B cell (primary cell): Measurements from ENCODE around the gene CYP3A4. TPM values are rescaled to one million over a fixed set of nuclear protein-coding genes. Genes with fewer than 3 reads are reported as not detected.

ENCODE experiments used
- ATAC-seq: fragments of 200-7000 bp; cut with Tn5 transposase; one replicate; pipeline ENCODE4 v1.10.0; 2021; ENCODE audit warnings: low read depth, mild to moderate bottlenecking, moderate number of reproducible peaks, moderate library complexity
- CTCF ChIA-PET: fragments of 350-600 bp; sonication (Branson Sonifier 250); formaldehyde crosslinking; loops from one replicate; lab custom pipeline; 2021; ENCODE audit warnings: antibody characterized with exemption, inconsistent platforms; lab: Charles Lee
- POLR2A ChIA-PET: fragments of 350-600 bp; sonication (Branson Sonifier 250); formaldehyde crosslinking; loops from one replicate; lab custom pipeline; 2021; ENCODE audit warnings: antibody characterized with exemption; lab: Charles Lee
- DNase-seq: peaks from one replicate; pipeline ENCODE4 v3.0.0; 2013
- H2AFZ ChIP-seq: 2 replicates; pipeline ENCODE4 v1.6.1; 2012; ENCODE audit warnings: mild to moderate bottlenecking, low read depth, low read length; ENCODE audit not compliant: insufficient read depth, poor library complexity, severe bottlenecking
- H3K27ac ChIP-seq, 2 donors: 1 replicate in 1 of 2; 2 replicates in 1 of 2; pipeline ENCODE4 v1.5.1; 2012 to 2013; ENCODE audit warnings: low read length in 2 of 2, mild to moderate bottlenecking in 2 of 2, moderate library complexity in 1 of 2
- H3K27me3 ChIP-seq, 4 experiments: fragments of 200-600 bp in 1 of 4; sonication (generic) in 1 of 4; replicated peaks in 1 of 4; 1 replicate in 2 of 4; 2 replicates in 2 of 4; pipeline versions ENCODE4 v1.6.1 to v1.7.0; 2013 to 2016; ENCODE audit warnings: low read length in 3 of 4, mild to moderate bottlenecking in 2 of 4, mixed read lengths in 1 of 4, moderate library complexity in 1 of 4; ENCODE audit not compliant: insufficient read depth in 4 of 4, control insufficient read depth in 3 of 4; ENCODE audit errors: control extremely low read depth in 1 of 4
- H3K36me3 ChIP-seq, 2 experiments: replicated peaks in 1 of 2; 1 replicate in 1 of 2; 2 replicates in 1 of 2; pipeline versions ENCODE4 v1.6.1 to v1.7.1; 2013; ENCODE audit warnings: low read length in 1 of 2; ENCODE audit not compliant: insufficient read depth in 2 of 2, control insufficient read depth in 1 of 2; ENCODE audit errors: control extremely low read depth in 1 of 2, extremely low read depth in 1 of 2
- H3K4me1 ChIP-seq, 2 donors: fragments of 200-600 bp in 1 of 2; sonication (generic) in 1 of 2; 1 replicate in 1 of 2; 2 replicates in 1 of 2; pipeline versions ENCODE4 v1.5.1 to v1.6.1; 2013 to 2017; ENCODE audit warnings: low read length in 2 of 2; ENCODE audit not compliant: control insufficient read depth in 2 of 2, insufficient read depth in 2 of 2
- H3K4me2 ChIP-seq: replicated peaks from 2 replicates; pipeline ENCODE3; 2012; ENCODE audit warnings: mild to moderate bottlenecking, low read depth, low read length; ENCODE audit not compliant: poor library complexity, severe bottlenecking
- H3K4me3 ChIP-seq, 5 experiments: fragments of 200-600 bp in 1 of 5; sonication (generic) in 1 of 5; 1 replicate in 3 of 5; 2 replicates in 2 of 5; pipeline versions ENCODE4 v1.5.1 to v1.7.0; 2011 to 2016; ENCODE audit warnings: low read length in 4 of 5, mild to moderate bottlenecking in 4 of 5, low read depth in 2 of 5, control low read depth in 1 of 5, moderate library complexity in 1 of 5; ENCODE audit not compliant: insufficient read depth in 1 of 5; ENCODE audit errors: control extremely low read depth in 1 of 5, extremely low read depth in 1 of 5
- H3K79me2 ChIP-seq: fragments of 200-600 bp; sonication (generic); one replicate; pipeline ENCODE4 v1.6.0; 2016; ENCODE audit warnings: low read length; ENCODE audit not compliant: control insufficient read depth, insufficient read depth
- H3K9ac ChIP-seq: fragments of 200-600 bp; sonication (generic); 2 replicates; pipeline ENCODE4 v1.6.1; 2017; ENCODE audit warnings: mild to moderate bottlenecking, low read length, moderate library complexity
- H3K9me3 ChIP-seq, 3 donors: one replicate each; pipeline versions ENCODE4 v1.6.1 to v1.7.1; 2013; ENCODE audit warnings: low read length in 2 of 3; ENCODE audit not compliant: control insufficient read depth in 2 of 3, insufficient read depth in 1 of 3; ENCODE audit errors: control extremely low read depth in 1 of 3
- H4K20me1 ChIP-seq: 2 replicates; pipeline ENCODE4 v1.6.0; 2012; ENCODE audit warnings: mild to moderate bottlenecking, low read length; ENCODE audit not compliant: insufficient read depth, control insufficient read depth, poor library complexity, severe bottlenecking
- H3K27ac Mint-ChIP-seq: one replicate; pipeline ENCODE4 v1.8.0; 2021; ENCODE audit warnings: mixed read lengths
- H3K27me3 Mint-ChIP-seq: one replicate; pipeline ENCODE4 v1.8.0; 2021; ENCODE audit warnings: mixed read lengths
- H3K4me1 Mint-ChIP-seq: one replicate; pipeline ENCODE4 v1.8.0; 2021; ENCODE audit warnings: mixed read lengths
- H3K4me3 Mint-ChIP-seq: one replicate; pipeline ENCODE4 v1.8.0; 2021; ENCODE audit warnings: mixed read lengths
- H3K9me3 Mint-ChIP-seq: one replicate; pipeline ENCODE4 v1.8.0; 2022; ENCODE audit warnings: mixed read lengths; ENCODE audit not compliant: insufficient read depth
- EZH2 ChIP-seq: IDR thresholded peaks from 2 replicates; pipeline ENCODE4 v1.6.1; 2012; ENCODE audit warnings: borderline replicate concordance, low read depth, mild to moderate bottlenecking, moderate library complexity, low read length; ENCODE audit not compliant: insufficient read depth, poor library complexity, severe bottlenecking
- WGBS: methylation state at CpG from one replicate; pipeline ENCODE4 v1.1.5; 2013; ENCODE audit warnings: missing lambda C conversion rate; ENCODE audit not compliant: insufficient coverage; 5-methylcytosine and 5-hydroxymethylcytosine counted together
- intact Hi-C: fragments of 100-400 bp; cut with micrococcal nuclease; formaldehyde crosslinking; loops from one replicate; pipeline ENCODE4 v1.10.0; 2022
- polyA plus RNA-seq: library from polyadenylated mRNA; depleted of rRNA; stranded (reverse); fragments of >200 nt; gene quantifications from 2 replicates; pipeline ENCODE4 v1.2.3, GENCODE V29; 2012
- total RNA-seq, 2 donors: library from RNA; stranded (reverse); fragments of 120-200 nt in 1 of 2; gene quantifications; 1 replicate in 1 of 2; 2 replicates in 1 of 2; pipeline versions ENCODE4 v1.2.3 to v1.2.4, GENCODE V29; 2013 to 2022
- TF ChIP-seq, protein P1 (sequence below): fragments of 200-600 bp; IDR thresholded peaks from one replicate; pipeline ENCODE4 v1.8.0; 2022; ENCODE audit warnings: antibody characterized with exemption, mild to moderate bottlenecking

The CYP3A4 gene
- total and polyA plus RNA-seq, 2 donors (not counting 1 experiment from before 2014, with no cell fraction given) = not detected

DNA sequence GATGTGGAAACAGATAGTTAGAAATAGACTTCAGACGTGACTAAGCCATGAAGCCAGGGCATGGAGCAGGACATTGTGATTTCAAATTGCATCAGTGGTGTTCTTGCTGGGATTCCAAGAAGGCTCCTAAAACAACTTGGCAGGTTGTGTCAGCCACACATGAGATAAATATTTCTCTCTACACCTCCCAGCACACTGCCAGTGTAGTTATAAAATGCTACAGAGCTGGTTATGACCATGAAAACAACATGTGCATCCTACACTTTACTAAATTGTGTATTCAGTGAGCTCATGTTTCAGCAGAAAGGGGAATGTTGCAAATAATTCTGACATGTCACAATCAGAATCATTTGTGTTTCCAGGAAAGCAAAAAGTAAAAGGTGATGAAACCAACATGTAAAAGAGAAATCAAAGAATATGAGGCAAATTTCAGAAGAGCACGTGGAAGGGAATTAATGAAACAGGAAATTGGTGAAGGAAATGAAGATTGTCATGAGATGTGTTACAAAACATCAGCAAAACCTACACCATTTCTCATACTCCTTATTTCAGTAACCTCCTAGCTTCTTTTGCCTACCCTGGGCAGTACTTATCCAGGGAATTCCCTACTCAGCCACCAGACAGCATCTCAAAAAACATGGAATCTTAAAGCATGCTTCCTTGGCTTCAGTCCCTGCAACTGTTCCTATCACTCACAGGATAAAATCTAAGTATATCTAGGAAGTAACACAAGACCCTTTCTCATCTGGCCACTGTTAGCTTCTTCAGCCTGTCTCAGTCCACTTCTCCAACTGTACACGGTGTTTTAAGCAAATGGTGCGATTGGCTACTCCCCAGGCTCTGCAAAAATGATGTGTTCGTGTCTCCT is 43.2 kb downstream of the CYP3A4 start:
- no peaks in the 10 kb centered on the region for H3K36me3 ChIP-seq
- peaks cover 0 to 10% (median 3%) of the 10 kb centered on the region in 4 experiments for H3K27me3 ChIP-seq
- ChIA-PET POLR2A (no interaction called here), CTCF (no interaction called here)
- no peaks in the 10 kb centered on the region for H3K9me3 ChIP-seq
- no peak overlapping the region for H3K27ac ChIP-seq
- Mint-ChIP-seq H3K27ac (no peak overlapping the region), H3K9me3 (peaks cover 11% of the 10 kb centered on the region), H3K27me3 (peaks cover 44% of the 10 kb centered on the region), H3K4me1 (no peaks in the 10 kb centered on the region), H3K4me3 (no peak overlapping the region)
- H3K79me2 ChIP-seq = no peaks in the 10 kb centered on the region
- no peaks in the 10 kb centered on the region for H3K4me1 ChIP-seq
- no peak overlapping the region for H3K9ac ChIP-seq
- H3K4me3 ChIP-seq = no peak overlapping the region
- H3K4me2 ChIP-seq = no peak overlapping the region
- WGBS = 94% methylated on average over 4 of the region's 5 CpGs
- intact Hi-C loops = no loop called here
- TF ChIP-seq, protein P1, sequence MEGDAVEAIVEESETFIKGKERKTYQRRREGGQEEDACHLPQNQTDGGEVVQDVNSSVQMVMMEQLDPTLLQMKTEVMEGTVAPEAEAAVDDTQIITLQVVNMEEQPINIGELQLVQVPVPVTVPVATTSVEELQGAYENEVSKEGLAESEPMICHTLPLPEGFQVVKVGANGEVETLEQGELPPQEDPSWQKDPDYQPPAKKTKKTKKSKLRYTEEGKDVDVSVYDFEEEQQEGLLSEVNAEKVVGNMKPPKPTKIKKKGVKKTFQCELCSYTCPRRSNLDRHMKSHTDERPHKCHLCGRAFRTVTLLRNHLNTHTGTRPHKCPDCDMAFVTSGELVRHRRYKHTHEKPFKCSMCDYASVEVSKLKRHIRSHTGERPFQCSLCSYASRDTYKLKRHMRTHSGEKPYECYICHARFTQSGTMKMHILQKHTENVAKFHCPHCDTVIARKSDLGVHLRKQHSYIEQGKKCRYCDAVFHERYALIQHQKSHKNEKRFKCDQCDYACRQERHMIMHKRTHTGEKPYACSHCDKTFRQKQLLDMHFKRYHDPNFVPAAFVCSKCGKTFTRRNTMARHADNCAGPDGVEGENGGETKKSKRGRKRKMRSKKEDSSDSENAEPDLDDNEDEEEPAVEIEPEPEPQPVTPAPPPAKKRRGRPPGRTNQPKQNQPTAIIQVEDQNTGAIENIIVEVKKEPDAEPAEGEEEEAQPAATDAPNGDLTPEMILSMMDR = no peak
- no peak for TF ChIP-seq EZH2
- no peak for DNase-seq
- H4K20me1 ChIP-seq = no peaks in the 10 kb centered on the region
- ATAC-seq = no peak
- H2AFZ ChIP-seq = no peak overlapping the region
